ENCODE measurements around the gene CCBE1.
"Not testable (repeated sequence)": the region's sequence is repeated elsewhere in the genome, so short reads cannot be mapped to it uniquely, and the experiment has no call there.

CCBE1 gene

DNA sequence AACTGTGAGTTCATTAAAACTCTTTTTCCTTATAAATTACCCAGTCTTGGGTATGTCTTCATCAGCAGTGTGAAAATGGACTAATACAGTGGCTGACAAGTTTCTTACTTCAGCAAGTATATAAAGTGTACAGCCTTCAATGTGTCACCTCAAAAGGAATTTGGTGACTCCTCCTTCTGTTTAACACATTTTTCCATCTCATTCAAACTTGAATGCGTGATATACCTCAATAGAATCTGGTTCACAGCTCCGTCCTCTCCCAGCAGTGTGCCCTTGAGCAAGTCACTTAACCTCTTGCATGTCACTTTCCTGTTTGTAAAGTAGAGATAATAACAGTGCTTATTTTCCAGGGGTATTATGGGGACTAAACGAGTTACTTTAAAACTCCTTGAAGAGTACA lies 159.6 kb downstream of the CCBE1 start:
- no peak for DNase-seq

GRCh38 chr18:59536166-59536565 lies 161.1 kb downstream of the CCBE1 start:
- no peak for DNase-seq

DNA sequence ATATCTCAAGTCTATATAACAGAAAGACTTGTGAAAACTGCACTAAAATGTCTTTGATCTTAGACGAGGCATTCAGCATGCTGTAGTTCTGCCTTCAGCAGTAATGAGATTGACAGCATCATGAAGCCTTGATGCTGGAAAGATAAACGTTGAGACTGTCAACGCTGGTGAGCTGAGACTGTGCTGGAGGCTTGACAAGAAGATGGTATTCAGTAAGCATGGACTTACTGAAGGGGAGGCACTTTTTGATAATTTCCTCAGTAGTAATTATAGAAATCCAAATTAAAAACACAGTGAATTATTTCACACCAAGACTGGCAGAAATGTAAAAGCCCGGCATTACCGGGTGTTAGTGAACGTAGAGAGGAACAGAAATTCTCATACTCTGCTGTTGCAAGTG lies 162.2 kb downstream of the CCBE1 start:
- no peak for DNase-seq

GRCh38 chr18:59528866-59529265 lies 168.4 kb downstream of the CCBE1 start:
- no peak for DNase-seq

DNA sequence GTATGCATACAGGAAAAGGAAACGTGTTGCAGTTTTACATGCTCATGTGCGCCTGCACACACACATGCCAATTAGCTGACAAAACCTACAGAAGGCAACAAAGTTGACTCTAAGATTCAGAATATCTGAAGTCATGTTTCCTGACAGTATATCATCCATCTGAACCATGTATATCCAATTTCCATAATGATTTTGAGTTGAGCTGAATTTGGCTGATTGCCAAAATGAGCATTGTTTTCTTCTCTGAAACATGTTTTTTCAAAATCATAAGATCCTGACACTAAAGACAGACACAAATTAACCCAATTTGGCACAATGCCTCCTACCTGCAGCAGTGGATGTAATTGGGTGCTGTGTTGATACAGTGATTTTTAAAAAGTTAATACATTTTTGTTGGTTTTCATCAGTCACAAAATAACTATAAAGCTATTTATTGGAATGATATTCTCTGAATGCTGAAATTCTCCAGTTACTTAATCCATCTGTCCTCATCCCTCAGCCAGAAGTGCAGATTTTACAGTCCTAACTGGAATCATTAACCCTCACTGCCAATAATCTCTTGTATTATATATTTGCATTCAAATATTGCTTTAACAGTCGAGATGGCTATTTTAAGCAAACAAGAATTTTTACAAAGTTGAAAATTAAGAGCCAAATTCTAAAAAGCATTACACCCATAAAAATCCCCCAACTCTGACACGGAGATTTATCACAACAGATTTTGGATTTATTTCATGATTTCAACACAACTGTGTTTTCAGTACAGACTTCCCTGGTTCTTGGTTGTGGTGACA lies 176.5 kb downstream of the CCBE1 start:
- DNase-seq = no peak

GRCh38 chr18:59518705-59519104 lies 178.5 kb downstream of the CCBE1 start:
- DNase-seq = no peak

GRCh38 chr18:59517446-59518165 lies 179.6 kb downstream of the CCBE1 start:
- DNase-seq = peak; percentile 34

DNA sequence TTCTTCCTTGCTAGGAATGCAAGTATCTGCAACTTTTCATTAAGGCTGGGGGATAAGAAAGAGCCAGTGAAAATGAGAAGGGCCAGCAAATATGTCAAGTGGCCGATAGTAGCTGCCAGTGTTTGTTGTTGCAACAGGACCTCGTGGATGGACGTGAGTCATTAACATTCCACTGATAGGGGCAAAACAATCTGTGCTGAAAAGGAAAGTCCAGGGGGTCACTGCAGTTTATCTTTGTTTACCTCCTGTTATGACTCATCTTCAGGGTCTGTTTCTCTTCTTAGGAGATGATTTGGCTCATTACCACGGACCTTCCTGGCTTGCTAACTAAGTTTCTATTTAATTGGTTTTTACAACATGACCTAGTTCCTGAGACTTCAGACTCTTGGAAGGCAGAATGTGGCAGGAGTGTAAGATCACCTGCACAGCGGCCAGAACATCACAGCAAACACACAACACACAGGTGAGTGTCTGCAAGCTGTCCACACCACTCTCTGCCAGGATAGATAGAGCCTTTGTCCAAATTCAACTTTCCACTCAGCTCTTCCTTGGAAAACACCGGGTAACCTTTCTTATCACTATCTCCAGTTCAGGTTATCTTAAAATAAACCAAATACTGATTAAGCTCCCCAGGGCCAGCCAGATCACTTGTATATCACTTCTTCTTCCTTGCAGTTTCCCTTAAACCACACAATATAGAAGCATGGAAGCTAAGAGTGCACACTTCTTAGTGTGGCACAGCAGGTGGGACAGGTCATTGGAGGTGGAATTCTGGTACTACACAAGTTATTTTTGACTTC lies 180.7 kb downstream of the CCBE1 start:
- DNase-seq = no peak

DNA sequence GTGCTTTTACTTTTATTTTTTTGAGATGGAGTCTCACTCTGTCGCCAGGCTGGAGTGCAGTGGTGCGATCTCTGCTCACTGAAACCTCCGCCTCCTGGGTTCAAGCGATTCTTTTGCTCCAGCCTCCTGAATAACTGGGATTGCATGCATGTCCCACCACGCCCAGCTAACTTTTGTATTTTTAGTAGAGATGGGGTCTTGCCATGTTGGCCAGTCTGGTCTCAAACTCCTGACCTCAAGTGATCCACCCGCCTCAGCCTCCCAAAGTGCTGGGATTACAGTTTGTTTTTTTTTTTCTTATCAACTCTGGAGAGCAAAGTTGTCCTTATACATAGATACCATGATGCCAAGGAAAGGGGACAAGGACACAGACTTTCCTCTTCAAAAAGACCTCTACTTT lies 181.3 kb downstream of the CCBE1 start:
- not testable (repeated sequence) for DNase-seq

DNA sequence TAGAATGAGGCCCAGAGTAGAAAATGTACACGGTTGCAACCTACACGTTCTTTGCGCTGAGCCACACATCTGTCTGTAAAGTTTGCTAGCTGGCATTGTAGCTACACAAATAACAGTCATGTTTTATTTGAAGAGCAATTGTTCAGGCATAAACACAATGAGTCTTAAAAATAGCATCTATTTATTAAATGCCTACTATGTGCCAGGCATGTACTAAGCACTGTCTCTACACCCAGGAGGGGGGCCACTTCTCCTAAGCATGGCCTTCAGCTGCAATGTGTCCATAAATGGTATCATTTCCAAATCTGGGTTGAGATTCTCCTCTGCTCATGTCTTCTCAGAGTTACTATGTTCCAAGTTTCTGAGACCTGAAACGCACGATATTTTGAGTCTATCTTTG lies 182.1 kb downstream of the CCBE1 start:
- DNase-seq = no peak

DNA sequence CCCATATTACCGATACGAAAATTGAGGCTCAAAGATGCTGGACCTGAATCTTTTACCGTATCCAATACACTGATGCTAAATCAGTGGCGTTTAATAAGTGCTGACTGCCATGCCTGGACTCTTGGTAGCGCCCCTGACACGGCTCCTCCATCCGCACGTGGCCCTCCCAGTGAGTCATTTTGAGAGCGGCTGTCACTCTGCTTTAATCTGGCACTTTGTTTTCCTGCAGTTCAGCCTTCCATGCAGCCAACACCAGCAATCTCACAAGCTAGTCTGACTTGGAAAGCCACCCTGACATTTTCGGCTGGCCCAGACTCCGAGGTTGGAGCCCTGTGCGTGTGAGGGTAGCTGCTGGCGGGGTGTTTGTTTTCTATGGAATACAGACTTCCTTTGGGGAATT lies 183.0 kb downstream of the CCBE1 start:
- peak; percentile 18 for DNase-seq

GRCh38 chr18:59512025-59512755 lies 185.0 kb downstream of the CCBE1 start:
- DNase-seq = no peak

DNA sequence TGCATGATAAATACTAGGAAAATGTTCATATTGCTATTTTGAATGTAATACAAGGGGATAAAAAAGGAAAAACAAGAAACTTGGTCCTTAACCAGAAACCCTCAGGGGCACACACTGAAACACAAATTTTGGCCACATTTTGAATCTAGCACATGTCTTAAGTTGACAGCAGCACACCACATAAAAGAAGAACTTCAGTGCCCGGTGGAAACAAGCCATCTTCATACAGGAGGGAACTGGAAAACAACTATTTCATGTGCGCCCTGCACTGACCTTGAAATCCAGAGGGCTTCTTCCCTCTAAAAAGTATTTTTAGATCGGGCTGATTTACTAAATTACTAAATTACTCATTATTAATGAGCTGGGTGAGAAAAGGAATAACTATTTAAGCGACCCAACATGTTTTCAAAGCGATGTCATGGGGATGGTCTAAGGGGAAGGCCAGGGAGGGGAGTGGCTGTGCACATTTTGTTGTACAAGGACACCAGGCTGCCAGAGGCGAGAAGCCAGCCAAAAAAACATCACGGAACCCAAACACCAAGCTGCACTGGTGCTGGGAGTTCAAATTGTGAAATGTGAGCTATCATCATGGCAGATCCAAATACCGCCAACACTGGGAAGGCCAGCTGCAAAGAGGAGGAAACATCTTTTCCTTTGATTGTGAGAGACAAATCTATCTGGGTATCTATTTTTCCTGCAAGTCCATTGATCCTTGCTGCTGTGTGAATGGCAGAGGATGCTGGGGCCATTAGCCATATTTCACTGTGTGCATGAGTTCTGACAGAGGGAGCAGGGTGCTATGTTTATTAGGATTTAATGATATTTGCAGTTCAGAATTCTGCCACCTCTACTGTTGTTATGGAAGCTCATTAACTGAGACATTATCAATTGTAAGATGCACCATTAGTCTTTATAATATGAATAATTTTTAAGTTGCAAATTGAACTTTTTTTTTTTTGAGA lies 187.5 kb downstream of the CCBE1 start:
- no peak for DNase-seq

- no peak for DNase-seq
These were observed 191.9 kb downstream of the CCBE1 start for GRCh38 chr18:59505356-59505755.

- DNase-seq = peak; percentile 67
These were observed 194.7 kb downstream of the CCBE1 start for GRCh38 chr18:59502274-59503175.

- DNase-seq = no peak
These were observed 195.3 kb downstream of the CCBE1 start for GRCh38 chr18:59501920-59502273.

DNA sequence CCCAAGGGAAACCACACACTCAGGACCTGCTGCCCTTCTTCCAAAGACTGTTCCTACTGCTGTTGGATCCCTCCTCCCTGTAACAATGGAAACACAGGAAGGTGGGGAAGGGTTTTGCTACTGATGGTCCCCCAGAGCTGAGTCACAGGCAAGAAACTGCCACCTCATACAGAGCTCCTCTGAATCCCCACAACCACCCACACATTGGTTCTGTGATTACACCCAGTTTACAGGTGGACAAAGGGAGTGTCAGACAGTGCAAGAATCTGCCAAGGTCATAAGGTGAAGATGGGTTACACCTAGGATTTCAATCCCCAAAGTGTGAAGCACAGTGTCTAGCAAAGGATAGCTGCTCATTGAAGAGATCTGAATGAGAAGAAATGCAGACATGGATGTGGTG lies 196.5 kb downstream of the CCBE1 start:
- DNase-seq = no peak

DNA sequence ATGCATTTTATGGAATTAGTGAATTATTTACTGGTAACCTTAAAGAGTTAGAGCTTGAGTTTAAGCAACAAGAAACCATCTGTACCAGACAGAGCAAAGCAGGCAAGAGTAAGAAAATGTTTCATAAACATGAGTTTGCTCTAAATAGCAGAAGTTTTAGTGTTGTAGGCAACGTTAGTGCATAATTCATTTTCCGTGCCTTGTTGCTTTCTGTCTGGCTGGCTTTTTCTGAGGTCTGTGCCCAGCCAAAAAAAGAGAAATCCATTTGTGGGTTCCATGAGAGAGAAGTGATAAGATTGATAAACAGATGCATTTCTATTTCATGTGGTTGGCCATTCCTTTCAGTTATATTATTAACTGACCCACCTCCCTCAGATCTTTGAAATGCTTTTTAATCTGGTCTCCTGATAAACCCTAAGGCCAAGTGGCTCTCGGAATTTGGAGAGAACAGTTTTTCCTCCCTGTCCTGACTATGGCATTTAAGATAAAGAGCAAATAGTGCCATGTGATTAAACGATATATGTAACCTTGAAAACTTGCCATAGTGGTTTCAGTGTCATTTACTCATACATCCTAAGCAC lies 198.6 kb downstream of the CCBE1 start:
- no peak for DNase-seq

- DNase-seq = peak; percentile 48
These were observed 204.3 kb downstream of the CCBE1 start for GRCh38 chr18:59492756-59493421.
